Motor neuron (in vitro differentiated cells): ENCODE results near the gene TMED10. TPM values are rescaled to one million over a fixed set of nuclear protein-coding genes. Genes with fewer than 3 reads are reported as not detected.

Experiments
- ATAC-seq, 8 experiments: fragments of 200-7000 bp; cut with Tn5 transposase; replicated peaks in 6 of 8; 2 replicates each; pipeline ENCODE4 v1.8.0; 2021; ENCODE audit warnings: mild to moderate bottlenecking in 8 of 8, moderate library complexity in 8 of 8
- H3K27ac ChIP-seq, 2 donors: fragments of 250-450 bp; sonication (Bioruptor Pico); 2 replicates each; pipeline ENCODE4 v1.9.0; 2021; ENCODE audit warnings: antibody characterized with exemption in 2 of 2, mild to moderate bottlenecking in 2 of 2, moderate library complexity in 1 of 2
- H3K4me1 ChIP-seq, 2 donors: fragments of 250-450 bp; sonication (Bioruptor Pico); replicated peaks in 1 of 2; 2 replicates each; pipeline ENCODE4 v1.6.1; 2021; ENCODE audit warnings: antibody characterized with exemption in 2 of 2, mild to moderate bottlenecking in 2 of 2, moderate library complexity in 1 of 2
- H3K4me3 ChIP-seq, 5 donors: fragments of 250-450 bp; sonication (Bioruptor Pico); 2 replicates each; pipeline ENCODE4 v1.9.0; 2021; ENCODE audit warnings: antibody characterized with exemption in 5 of 5, mild to moderate bottlenecking in 5 of 5, moderate library complexity in 4 of 5
- WGBS, 10 experiments: fragments of 450-650 bp; shearing (Covaris generic); methylation state at CpG; one replicate each; pipeline ENCODE4 v1.0.0; 2022; 5-methylcytosine and 5-hydroxymethylcytosine counted together
- in situ Hi-C, 9 experiments: fragments of 400-800 bp; cut with MboI; loops; one replicate each; pipeline ENCODE4 v1.15.0; 2021; ENCODE audit warnings: low sequenced_read_pairs in 9 of 9, low pct_unique_long_range_greater_than_20kb in 2 of 9; ENCODE audit not compliant: unreplicated experiment in 9 of 9
- total RNA-seq, 8 experiments: library from RNA; unstranded; fragments of 300-600 nt; gene quantifications; 2 replicates each; pipeline versions ENCODE4 v1.2.3 to v1.2.4, GENCODE V29; 2022

Gene TMED10
- total RNA-seq, 8 experiments from 2014 or later: 76.0 to 299 (median 119) TPM

- 20 to 93% (median 51%) methylated on average over 1 to 3 of the region's 3 CpGs; no CpG with 5 or more reads in 2 of the 10 experiments for WGBS, 10 experiments
- no peak overlapping the region for H3K27ac ChIP-seq
- H3K4me3 ChIP-seq: no peak overlapping the region
- in situ Hi-C loops: no loop called here
- no peaks in the 10 kb centered on the region for H3K4me1 ChIP-seq
- ATAC-seq: no peak
Measured at GRCh38 chr14:75205591-75205990, 29.2 kb upstream of the TMED10 start.

GRCh38 chr14:75204116-75204515, 27.7 kb upstream of the TMED10 start:
- 20 to 100% (median 71%) methylated on average over 2 to 3 of the region's 3 CpGs; no CpG with 5 or more reads in 2 of the 10 experiments for WGBS, 10 experiments
- ATAC-seq: peak in 3 of 8 experiments; percentile 73 to 99 (median 99)
- no peak overlapping the region for H3K4me3 ChIP-seq
- in situ Hi-C loops: no loop called here
- H3K27ac ChIP-seq: no peak overlapping the region
- no peaks in the 10 kb centered on the region for H3K4me1 ChIP-seq

GRCh38 chr14:75202657-75203056, 26.2 kb upstream of the TMED10 start:
- in situ Hi-C loops: no loop called here
- no peaks in the 10 kb centered on the region for H3K4me1 ChIP-seq
- H3K27ac ChIP-seq: no peak overlapping the region
- no peak overlapping the region for H3K4me3 ChIP-seq
- no peak for ATAC-seq
- WGBS, 10 experiments: 25 to 75% (median 59%) methylated on average over 1 to 2 of the region's 2 CpGs; no CpG with 5 or more reads in 1 of the 10 experiments

- no peaks in the 10 kb centered on the region for H3K4me1 ChIP-seq
- 55 to 100% (median 69%) methylated on average over 1 to 6 of the region's 6 CpGs; no CpG with 5 or more reads in 1 of the 10 experiments for WGBS, 10 experiments
- H3K27ac ChIP-seq: no peak overlapping the region
- ATAC-seq: no peak
- in situ Hi-C loops: no loop called here
- H3K4me3 ChIP-seq: no peak overlapping the region
Measured at GRCh38 chr14:75201087-75201486, 24.7 kb upstream of the TMED10 start.

DNA sequence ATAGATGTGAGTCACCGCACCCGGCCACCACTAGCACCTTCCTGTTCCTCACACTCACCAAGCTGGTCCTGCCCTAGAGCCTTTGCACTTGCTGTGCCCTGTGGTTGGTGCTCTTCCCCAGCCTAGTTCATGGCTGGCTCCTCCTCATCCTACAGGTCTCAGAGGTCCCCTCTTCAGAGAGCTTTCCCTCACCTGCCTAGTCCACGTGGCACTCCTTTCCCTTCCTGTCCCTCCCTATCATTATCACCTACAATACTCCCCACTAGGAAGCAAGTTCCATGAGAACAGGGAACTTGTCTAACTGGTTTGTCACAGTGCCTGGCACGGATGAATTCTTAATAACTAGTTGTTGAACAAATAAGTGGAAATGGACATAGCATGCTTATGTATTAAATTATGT, 24.0 kb upstream of the TMED10 start:
- Histone ChIP-seq H3K27ac (no peak overlapping the region), H3K4me3 (no peak overlapping the region), H3K4me1 (no peaks in the 10 kb centered on the region)
- in situ Hi-C loops: no loop called here
- WGBS, 10 experiments: 0 to 80% (median 26%) methylated on average over 1 to 2 of the region's 4 CpGs; no CpG with 5 or more reads in 4 of the 10 experiments
- no peak for ATAC-seq

DNA sequence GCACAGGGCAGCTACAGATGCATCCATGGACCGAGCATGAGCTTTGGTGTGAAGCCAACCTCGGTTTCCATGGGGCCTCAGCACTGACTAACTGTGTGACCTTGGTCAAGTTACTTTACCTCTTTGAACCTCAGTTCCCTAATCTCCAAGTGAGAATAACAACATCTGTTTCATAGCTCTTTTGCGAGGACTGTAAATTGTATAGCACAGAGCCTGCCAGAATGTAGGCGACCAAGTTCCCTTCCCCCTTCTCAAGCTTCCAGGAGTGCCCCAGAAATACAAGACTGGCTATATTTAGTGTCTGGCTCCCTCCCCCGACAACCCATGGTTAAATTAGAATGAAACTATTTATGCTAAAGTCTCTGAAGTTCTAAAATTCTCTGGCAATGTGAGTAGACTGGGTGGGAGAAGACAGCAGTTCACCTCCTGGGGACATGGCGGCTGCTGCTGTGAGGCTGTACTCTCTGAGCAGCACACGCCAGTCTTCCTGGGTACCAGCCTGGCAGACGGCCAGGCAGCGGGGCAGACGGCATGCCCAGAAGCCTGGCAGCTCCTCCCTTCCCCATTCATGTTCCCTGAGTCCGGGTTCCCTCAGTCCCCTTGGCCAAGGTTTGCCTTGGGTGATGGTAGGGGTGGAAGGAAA, 22.0 kb upstream of the TMED10 start:
- H3K27ac ChIP-seq: no peak overlapping the region
- no peak overlapping the region for H3K4me3 ChIP-seq
- in situ Hi-C loops: no loop called here
- peak in 3 of 8 experiments; percentile 61 to 88 (median 83) for ATAC-seq
- 17 to 100% (median 77%) methylated on average over 1 to 5 of the region's 11 CpGs; no CpG with 5 or more reads in 3 of the 10 experiments for WGBS, 10 experiments
- H3K4me1 ChIP-seq: no peaks in the 10 kb centered on the region

- in situ Hi-C loops: no loop called here
- 60 to 100% (median 89%) methylated on average over 1 to 2 of the region's 4 CpGs; no CpG with 5 or more reads in 4 of the 10 experiments for WGBS, 10 experiments
- Histone ChIP-seq H3K27ac (no peak overlapping the region), H3K4me1 (no peaks in the 10 kb centered on the region), H3K4me3 (no peak overlapping the region)
- no peak for ATAC-seq
Measured at GRCh38 chr14:75197338-75197737, 20.9 kb upstream of the TMED10 start.

GRCh38 chr14:75196468-75196867, 20.1 kb upstream of the TMED10 start:
- 60 to 100% (median 70%) methylated on average over 1 of the region's 4 CpGs; no CpG with 5 or more reads in 6 of the 10 experiments for WGBS, 10 experiments
- Histone ChIP-seq H3K4me1 (no peaks in the 10 kb centered on the region), H3K4me3 (no peak overlapping the region), H3K27ac (no peak overlapping the region)
- in situ Hi-C loops: no loop called here
- ATAC-seq: no peak

GRCh38 chr14:75196064-75196463, 19.7 kb upstream of the TMED10 start:
- Histone ChIP-seq H3K4me3 (no peak overlapping the region), H3K27ac (no peak overlapping the region), H3K4me1 (no peaks in the 10 kb centered on the region)
- WGBS, 10 experiments: 70 to 90% (median 85%) methylated on average over 1 to 3 of the region's 3 CpGs; no CpG with 5 or more reads in 4 of the 10 experiments
- no peak for ATAC-seq
- in situ Hi-C loops: no loop called here

DNA sequence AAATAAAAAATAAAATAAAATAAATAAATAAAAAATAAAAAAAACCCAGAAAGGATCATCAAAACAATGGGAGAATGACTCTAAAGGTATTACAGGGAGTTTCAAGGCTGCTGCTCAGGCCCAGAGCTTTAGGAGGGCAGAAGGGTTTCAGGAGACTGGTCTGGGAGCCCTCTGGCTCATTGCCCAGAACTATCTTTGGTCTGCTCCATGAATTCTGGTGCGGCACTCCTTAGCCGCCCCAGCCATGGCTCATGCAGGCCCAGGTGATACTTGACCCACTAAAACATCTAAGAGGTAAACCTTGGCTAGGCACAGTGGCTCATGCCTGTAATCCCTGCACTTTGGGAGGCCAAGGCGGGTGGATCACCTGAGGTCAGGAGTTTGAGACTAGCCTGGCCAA, 14.7 kb upstream of the TMED10 start:
- 70 to 100% (median 83%) methylated on average over 1 to 3 of the region's 3 CpGs; no CpG with 5 or more reads in 3 of the 10 experiments for WGBS, 10 experiments
- in situ Hi-C loops: no loop called here

DNA sequence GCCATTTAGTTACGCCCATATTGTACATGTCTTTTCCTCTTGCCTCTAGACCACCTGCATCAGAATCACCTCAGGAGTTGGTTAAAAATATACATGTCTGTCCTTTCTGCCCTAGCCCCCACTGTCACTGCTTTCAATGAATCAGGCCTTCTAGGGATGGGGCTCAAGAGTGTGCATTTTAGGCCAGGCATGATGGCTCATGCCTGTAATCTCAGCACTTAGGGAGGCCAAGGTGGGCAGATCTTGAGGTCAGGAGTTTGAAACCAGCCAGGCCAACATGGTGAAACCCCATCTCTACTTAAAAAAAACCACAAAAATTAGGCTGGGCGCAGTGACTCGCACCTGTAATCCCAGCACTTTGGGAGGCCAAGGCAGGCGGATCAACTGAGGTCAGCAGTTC, 13.6 kb upstream of the TMED10 start:
- ATAC-seq: no peak
- Histone ChIP-seq H3K4me1 (no peaks in the 10 kb centered on the region), H3K27ac (no peak overlapping the region), H3K4me3 (no peak overlapping the region)
- WGBS, 10 experiments: 60 to 100% (median 91%) methylated on average over 1 to 3 of the region's 4 CpGs; no CpG with 5 or more reads in 1 of the 10 experiments
- in situ Hi-C loops: no loop called here

More for the DNA sequence above, 14.7 kb upstream of the TMED10 start:
- no peak overlapping the region for H3K27ac ChIP-seq
- no peak for ATAC-seq
- no peaks in the 10 kb centered on the region for H3K4me1 ChIP-seq
- H3K4me3 ChIP-seq: no peak overlapping the region

DNA sequence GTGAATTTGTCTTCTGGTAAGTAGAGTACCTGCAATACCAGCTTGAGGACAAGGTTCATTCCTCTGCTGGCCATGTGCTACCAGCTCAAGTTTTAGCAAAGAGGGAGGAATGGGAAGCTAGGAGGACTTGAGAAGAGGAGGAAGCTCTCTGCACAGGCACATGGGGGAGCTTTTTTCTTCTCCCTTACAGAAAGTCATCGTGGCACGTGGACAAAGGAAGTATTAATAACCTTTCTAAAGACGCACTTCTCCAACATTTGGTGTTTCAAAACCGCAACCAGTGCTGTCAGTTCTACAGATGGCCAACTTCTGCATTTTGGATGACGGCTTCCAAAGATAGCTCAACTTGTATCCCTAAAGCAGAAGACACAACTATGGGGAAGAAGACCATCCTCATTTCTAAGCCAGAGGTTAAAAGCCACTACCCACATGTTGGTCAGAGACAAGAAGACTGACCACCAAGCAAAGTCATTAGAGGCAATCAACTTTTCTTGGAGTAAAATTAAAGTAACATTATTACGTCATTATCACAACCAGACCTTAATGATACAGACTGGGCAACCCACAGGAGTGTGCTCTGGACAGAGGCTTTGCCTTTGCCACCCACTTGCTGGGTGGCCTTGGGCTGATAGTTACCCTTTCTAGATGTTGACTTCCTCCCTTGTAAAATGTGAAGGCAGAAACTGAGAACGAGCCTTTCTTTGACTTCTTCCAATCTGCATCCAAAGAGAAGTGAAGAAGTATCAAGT, 12.3 kb upstream of the TMED10 start:
- Histone ChIP-seq H3K4me1 (no peaks in the 10 kb centered on the region), H3K27ac (no peak overlapping the region), H3K4me3 (no peak overlapping the region)
- in situ Hi-C loops: no loop called here
- 50 to 90% (median 77%) methylated on average over 1 to 7 of the region's 7 CpGs; no CpG with 5 or more reads in 2 of the 10 experiments for WGBS, 10 experiments
- no peak for ATAC-seq

DNA sequence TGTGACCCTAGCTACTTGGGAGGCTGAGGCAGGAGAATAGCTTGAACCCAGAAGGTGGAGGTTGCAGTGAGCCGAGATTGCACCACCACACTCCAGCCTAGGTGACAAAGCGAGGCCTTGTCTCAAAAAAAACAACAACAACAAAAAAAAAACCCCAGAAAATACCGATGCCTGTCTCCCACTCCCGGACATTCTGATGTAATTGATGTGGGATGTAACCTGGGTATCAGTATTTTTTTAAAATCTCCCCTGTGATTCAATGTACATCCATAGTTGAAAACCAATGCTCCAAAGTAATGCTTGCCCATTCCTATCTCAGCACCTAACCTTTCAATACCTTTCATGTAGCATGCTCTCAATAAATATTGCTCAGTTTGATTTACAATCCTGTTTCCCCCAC, 11.7 kb upstream of the TMED10 start:
- H3K27ac ChIP-seq: no peak overlapping the region

More for the DNA sequence above, 11.7 kb upstream of the TMED10 start:
- in situ Hi-C loops: no loop called here
- no peak for ATAC-seq
- H3K4me3 ChIP-seq: no peak overlapping the region
- 55 to 100% (median 92%) methylated on average over 2 to 3 of the region's 4 CpGs; no CpG with 5 or more reads in 2 of the 10 experiments for WGBS, 10 experiments
- no peaks in the 10 kb centered on the region for H3K4me1 ChIP-seq
